Measurements from ENCODE around the gene TMCC2. TPM values are rescaled to one million over a fixed set of nuclear protein-coding genes. Genes with fewer than 3 reads are reported as not detected.
"Not testable (repeated sequence)": the region's sequence is repeated elsewhere in the genome, so short reads cannot be mapped to it uniquely, and the experiment has no call there.

The TMCC2 gene
- total RNA-seq, 2 donors from 2014 or later, result 6.8 to 8.9 TPM

DNA sequence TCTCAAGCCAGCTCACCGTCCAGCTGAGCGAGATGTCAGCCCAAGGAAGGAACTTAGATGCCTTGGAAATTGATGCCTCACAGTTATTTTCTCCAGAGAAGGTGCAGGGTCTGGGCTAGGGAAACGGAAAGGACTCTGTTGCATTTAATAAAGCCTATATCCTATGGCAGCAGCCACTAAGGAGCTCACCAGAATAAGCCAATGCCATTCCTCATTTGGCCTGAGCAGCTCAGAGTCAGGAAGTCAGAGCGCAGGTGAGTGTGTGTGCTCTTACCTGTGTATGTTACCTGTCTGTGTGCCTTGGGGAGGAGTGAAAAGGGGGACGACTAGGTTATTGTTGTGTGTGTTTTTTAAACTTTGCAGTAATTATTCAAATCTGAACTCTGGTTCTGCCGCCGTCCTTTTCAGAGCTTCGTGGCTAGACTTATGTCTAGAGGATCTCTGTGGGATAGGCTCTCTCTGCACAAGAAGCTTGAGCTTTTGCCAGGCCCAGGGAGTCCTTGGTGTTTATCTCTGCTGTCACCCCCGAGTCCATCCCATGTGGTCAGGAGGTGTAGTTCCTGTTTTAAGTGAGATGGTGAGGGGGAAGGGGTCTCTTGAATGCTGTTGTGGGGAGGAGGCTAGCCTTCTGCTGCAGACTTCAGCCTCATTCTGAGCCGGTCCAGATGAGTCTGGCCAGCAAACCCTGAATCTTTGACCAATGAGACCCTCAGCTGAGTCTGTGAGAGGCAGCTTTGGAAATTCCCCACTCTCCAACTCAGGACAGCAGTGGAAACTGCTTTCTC, 2.4 kb downstream of the TMCC2 start:
- Histone ChIP-seq H3K9me3 (no peaks in the 10 kb centered on the region), H3K4me1 (ENCODE audit: control insufficient read depth in 1 of 2, low read depth in 2 of 2) (peaks cover 11 to 22% of the 10 kb centered on the region in 2 donors), H3K36me3 (no peaks in the 10 kb centered on the region), H3K27ac (no peak overlapping the region), H3K4me3 (peak overlapping the region; percentile 83), H3K27me3 (replicated peaks; ENCODE audit: insufficient read depth) (no peaks in the 10 kb centered on the region)
- ATAC-seq (ENCODE audit: insufficient number of reproducible peaks, low FRiP score, low read depth) (no peak), DNase-seq (ENCODE audit: low spot score) (no peak)
- TF ChIP-seq, protein P1, sequence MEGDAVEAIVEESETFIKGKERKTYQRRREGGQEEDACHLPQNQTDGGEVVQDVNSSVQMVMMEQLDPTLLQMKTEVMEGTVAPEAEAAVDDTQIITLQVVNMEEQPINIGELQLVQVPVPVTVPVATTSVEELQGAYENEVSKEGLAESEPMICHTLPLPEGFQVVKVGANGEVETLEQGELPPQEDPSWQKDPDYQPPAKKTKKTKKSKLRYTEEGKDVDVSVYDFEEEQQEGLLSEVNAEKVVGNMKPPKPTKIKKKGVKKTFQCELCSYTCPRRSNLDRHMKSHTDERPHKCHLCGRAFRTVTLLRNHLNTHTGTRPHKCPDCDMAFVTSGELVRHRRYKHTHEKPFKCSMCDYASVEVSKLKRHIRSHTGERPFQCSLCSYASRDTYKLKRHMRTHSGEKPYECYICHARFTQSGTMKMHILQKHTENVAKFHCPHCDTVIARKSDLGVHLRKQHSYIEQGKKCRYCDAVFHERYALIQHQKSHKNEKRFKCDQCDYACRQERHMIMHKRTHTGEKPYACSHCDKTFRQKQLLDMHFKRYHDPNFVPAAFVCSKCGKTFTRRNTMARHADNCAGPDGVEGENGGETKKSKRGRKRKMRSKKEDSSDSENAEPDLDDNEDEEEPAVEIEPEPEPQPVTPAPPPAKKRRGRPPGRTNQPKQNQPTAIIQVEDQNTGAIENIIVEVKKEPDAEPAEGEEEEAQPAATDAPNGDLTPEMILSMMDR (IDR thresholded peaks at IDR 0.05), result no peak

DNA sequence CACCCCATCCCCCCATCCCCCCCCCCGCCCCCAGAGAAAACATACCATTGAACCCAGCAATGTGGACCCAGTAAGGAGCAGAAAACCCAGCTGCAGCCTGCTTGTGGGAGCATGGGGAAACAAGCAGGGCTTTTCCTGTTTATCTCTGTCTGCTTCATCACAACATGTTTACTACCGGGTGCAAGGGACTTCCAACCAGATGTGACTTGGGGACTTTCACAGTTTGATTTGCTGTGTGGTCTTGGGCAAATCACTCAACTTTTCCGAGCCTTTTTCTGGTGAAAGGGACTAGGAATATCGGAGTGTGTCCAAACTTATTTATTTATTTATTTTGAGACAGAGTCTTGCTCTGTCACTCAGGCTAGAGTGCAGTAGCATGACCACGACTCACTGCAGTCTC, 3.2 kb downstream of the TMCC2 start:
- TF ChIP-seq, protein P1 (IDR thresholded peaks at IDR 0.05), result no peak
- Histone ChIP-seq H3K4me1 (ENCODE audit: control insufficient read depth in 1 of 2, low read depth in 2 of 2) (peaks cover 15 to 31% of the 10 kb centered on the region in 2 donors), H3K4me3 (no peak overlapping the region), H3K27ac (no peak overlapping the region), H3K27me3 (replicated peaks; ENCODE audit: insufficient read depth) (no peaks in the 10 kb centered on the region), H3K36me3 (no peaks in the 10 kb centered on the region), H3K9me3 (no peaks in the 10 kb centered on the region)
- DNase-seq (ENCODE audit: low spot score) (no peak), ATAC-seq (ENCODE audit: insufficient number of reproducible peaks, low FRiP score, low read depth) (no peak)

- Histone ChIP-seq H3K36me3 (no peaks in the 10 kb centered on the region), H3K9me3 (no peaks in the 10 kb centered on the region)
- TF ChIP-seq, protein P1 (IDR thresholded peaks at IDR 0.05), result no peak
Observed at GRCh38 chr1:205232127-205232820, 4.5 kb downstream of the TMCC2 start.

GRCh38 chr1:205232945-205233397, 5.2 kb downstream of the TMCC2 start:
- Histone ChIP-seq H3K27ac (no peak overlapping the region), H3K4me1 (ENCODE audit: control insufficient read depth in 1 of 2, low read depth in 2 of 2) (peaks cover 12 to 39% of the 10 kb centered on the region in 2 donors), H3K9me3 (no peaks in the 10 kb centered on the region), H3K4me3 (no peak overlapping the region), H3K27me3 (replicated peaks; ENCODE audit: insufficient read depth) (no peaks in the 10 kb centered on the region), H3K36me3 (no peaks in the 10 kb centered on the region)
- DNase-seq (ENCODE audit: low spot score) (no peak), ATAC-seq (ENCODE audit: insufficient number of reproducible peaks, low FRiP score, low read depth) (no peak)
- TF ChIP-seq, protein P1 (IDR thresholded peaks at IDR 0.05), result no peak

More at GRCh38 chr1:205232127-205232820, 4.5 kb downstream of the TMCC2 start:
- Histone ChIP-seq H3K4me1 (ENCODE audit: control insufficient read depth in 1 of 2, low read depth in 2 of 2) (peaks cover 13 to 40% of the 10 kb centered on the region in 2 donors), H3K4me3 (no peak overlapping the region), H3K27ac (no peak overlapping the region), H3K27me3 (replicated peaks; ENCODE audit: insufficient read depth) (no peaks in the 10 kb centered on the region)
- no peak for ATAC-seq (ENCODE audit: insufficient number of reproducible peaks, low FRiP score, low read depth)
- DNase-seq (ENCODE audit: low spot score), result no peak

DNA sequence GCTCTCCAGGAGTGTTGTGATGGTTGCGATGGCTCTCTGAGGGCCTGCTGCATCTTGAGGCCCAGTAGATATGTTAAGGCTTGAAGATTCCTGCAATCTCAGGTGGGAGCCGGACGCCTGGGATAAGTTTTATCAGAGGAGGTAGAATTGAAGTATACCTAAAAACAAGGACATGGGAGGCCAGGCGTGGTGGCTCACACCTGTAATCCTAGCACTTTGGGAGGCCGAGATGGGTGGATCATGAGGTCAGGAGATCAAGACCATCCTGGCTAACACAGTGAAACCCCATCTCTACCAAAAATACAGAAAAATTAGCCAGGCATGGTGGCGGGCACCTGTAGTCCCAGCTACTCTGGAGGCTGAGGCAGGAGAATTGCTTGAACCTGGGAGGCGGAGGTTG, 6.2 kb downstream of the TMCC2 start:
- H3K9me3 ChIP-seq, result not testable (repeated sequence)

More for the DNA sequence above, 6.2 kb downstream of the TMCC2 start:
- H3K27ac ChIP-seq; H3K4me3 ChIP-seq; H3K36me3 ChIP-seq; DNase-seq (ENCODE audit: low spot score); ATAC-seq (ENCODE audit: insufficient number of reproducible peaks, low FRiP score, low read depth); H3K27me3 ChIP-seq (replicated peaks; ENCODE audit: insufficient read depth): not testable (repeated sequence)
- peaks cover 12 to 35% of the 10 kb centered on the region in 2 donors for H3K4me1 ChIP-seq (ENCODE audit: control insufficient read depth in 1 of 2, low read depth in 2 of 2)

Measured in thoracic aorta (tissue), 2 donors.